OCI-LY1 (cell line): ENCODE data around the gene PLCB2.

Experiments
- EZH2 ChIP-seq: fragments of 200-600 bp; sonication (generic), shearing (Covaris generic); IDR thresholded peaks from 2 replicates; pipeline ENCODE4 v1.8.0; 2017; ENCODE audit warnings: borderline replicate concordance, mixed run types, mild to moderate bottlenecking, antibody characterized with exemption, low read length, moderate library complexity, mixed read lengths
- TF ChIP-seq, protein P1 (sequence below): fragments of 200-600 bp; sonication (generic), shearing (Covaris generic); IDR thresholded peaks from 2 replicates; pipeline ENCODE4 v1.5.1; 2017; ENCODE audit warnings: mild to moderate bottlenecking, antibody characterized with exemption, low read length, moderate library complexity, mixed read lengths

DNA sequence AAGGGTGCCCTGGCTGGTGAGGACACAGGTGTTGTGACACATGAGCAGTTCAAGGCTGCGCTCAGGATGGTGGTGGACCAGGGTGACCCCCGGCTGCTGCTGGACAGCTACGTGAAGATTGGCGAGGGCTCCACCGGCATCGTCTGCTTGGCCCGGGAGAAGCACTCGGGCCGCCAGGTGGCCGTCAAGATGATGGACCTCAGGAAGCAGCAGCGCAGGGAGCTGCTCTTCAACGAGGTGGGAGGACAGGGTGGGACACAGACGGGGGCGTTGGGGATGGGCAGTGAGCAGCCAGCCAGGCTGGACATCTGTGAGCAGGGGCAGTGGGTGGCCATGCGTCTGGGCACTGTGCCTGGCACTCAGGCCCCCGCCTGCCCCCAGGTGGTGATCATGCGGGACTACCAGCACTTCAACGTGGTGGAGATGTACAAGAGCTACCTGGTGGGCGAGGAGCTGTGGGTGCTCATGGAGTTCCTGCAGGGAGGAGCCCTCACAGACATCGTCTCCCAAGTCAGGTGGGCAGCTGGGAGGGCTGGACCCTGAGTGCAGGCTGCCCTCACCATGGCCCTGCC lies 35.2 kb downstream of the PLCB2 start:
- TF ChIP-seq, protein P1, sequence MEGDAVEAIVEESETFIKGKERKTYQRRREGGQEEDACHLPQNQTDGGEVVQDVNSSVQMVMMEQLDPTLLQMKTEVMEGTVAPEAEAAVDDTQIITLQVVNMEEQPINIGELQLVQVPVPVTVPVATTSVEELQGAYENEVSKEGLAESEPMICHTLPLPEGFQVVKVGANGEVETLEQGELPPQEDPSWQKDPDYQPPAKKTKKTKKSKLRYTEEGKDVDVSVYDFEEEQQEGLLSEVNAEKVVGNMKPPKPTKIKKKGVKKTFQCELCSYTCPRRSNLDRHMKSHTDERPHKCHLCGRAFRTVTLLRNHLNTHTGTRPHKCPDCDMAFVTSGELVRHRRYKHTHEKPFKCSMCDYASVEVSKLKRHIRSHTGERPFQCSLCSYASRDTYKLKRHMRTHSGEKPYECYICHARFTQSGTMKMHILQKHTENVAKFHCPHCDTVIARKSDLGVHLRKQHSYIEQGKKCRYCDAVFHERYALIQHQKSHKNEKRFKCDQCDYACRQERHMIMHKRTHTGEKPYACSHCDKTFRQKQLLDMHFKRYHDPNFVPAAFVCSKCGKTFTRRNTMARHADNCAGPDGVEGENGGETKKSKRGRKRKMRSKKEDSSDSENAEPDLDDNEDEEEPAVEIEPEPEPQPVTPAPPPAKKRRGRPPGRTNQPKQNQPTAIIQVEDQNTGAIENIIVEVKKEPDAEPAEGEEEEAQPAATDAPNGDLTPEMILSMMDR: peak; percentile 21; the same call in 1 of the 2 replicates
- TF ChIP-seq EZH2: no peak
